Peyer's patch (tissue), 4 donors: Measurements from ENCODE around the gene IPCEF1.

Experiments used
- POLR2A ChIP-seq, 2 donors: fragments of 450-650 bp; IDR thresholded peaks; one replicate each; pipeline ENCODE4 v1.5.1; 2017; ENCODE audit warnings: antibody characterized with exemption in 2 of 2, mild to moderate bottlenecking in 2 of 2, moderate library complexity in 2 of 2
- TF ChIP-seq, protein P1 (sequence below), 6 experiments: fragments of 450-650 bp in 4 of 6; fragments of 200-600 bp in 2 of 6; sonication (generic) in 1 of 6; IDR thresholded peaks; one replicate each; pipeline ENCODE4 v1.5.1; 2017 to 2019; ENCODE audit warnings: antibody characterized with exemption in 6 of 6, mild to moderate bottlenecking in 3 of 6, moderate library complexity in 1 of 6

DNA sequence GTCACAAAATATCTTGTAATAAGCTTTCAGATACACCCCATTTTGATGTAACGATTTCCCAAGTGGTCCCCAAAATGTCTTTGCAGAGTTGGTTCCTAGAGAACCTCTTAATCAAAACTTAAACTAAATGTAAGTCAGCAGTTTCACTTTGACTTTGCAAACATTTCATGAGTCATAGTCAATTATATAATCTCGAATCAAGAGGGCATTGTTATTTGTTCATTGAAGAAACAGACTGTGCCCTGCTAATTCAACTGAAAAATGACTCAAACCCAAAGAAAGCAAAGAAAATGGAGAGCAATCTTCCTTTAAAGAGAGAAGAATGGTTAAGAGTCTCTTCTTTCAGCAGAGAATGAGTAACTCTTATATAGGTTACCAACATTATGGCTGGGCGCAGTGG is 58.3 kb downstream of the IPCEF1 start:
- TF ChIP-seq, protein P1, sequence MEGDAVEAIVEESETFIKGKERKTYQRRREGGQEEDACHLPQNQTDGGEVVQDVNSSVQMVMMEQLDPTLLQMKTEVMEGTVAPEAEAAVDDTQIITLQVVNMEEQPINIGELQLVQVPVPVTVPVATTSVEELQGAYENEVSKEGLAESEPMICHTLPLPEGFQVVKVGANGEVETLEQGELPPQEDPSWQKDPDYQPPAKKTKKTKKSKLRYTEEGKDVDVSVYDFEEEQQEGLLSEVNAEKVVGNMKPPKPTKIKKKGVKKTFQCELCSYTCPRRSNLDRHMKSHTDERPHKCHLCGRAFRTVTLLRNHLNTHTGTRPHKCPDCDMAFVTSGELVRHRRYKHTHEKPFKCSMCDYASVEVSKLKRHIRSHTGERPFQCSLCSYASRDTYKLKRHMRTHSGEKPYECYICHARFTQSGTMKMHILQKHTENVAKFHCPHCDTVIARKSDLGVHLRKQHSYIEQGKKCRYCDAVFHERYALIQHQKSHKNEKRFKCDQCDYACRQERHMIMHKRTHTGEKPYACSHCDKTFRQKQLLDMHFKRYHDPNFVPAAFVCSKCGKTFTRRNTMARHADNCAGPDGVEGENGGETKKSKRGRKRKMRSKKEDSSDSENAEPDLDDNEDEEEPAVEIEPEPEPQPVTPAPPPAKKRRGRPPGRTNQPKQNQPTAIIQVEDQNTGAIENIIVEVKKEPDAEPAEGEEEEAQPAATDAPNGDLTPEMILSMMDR (IDR thresholded peaks at IDR 0.05), result no peak
- TF ChIP-seq POLR2A (IDR thresholded peaks at IDR 0.05), result no peak
